A549 (cell line): ENCODE results near the gene LRRC14B. TPM values are rescaled to one million over a fixed set of nuclear protein-coding genes. Genes with fewer than 3 reads are reported as not detected.
A peak's percentile ranks its signal among the peaks of the same experiment; 100 is the strongest.

Source experiments
- ATAC-seq, 2 experiments: fragments of 200-7000 bp in 1 of 2; fragments of >200 bp in 1 of 2; cut with Nextera tagmentation in 1 of 2; cut with Tn5 transposase in 1 of 2; 3 replicates each; pipeline versions ENCODE4 v1.8.0 to v1.9.1; 2018 to 2020; ENCODE audit warnings: mild to moderate bottlenecking in 1 of 2, moderate library complexity in 1 of 2
- CTCF ChIA-PET: fragments of 300-600 bp; sonication (Branson Sonifier 250); formaldehyde crosslinking; extraction: SDS; loops from one replicate; lab custom pipeline; 2021; ENCODE audit warnings: antibody characterized with exemption, inconsistent platforms; lab: Yijun Ruan, JAX
- POLR2A ChIA-PET: fragments of 350-600 bp; formaldehyde crosslinking; extraction: SDS; loops from one replicate; lab custom pipeline; 2021; ENCODE audit warnings: antibody characterized with exemption, inconsistent platforms; lab: Yijun Ruan, JAX
- DNase-seq, 2 experiments: peaks; one replicate each; pipeline versions ENCODE4 v3.0.0 to v3.0.0-alpha.2; 2011 to 2016; ENCODE audit warnings: low read depth in 1 of 2, low spot score in 1 of 2
- FAIRE-seq: peaks from 2 replicates; lab custom pipeline; 2011; peaks lifted over from hg19 to GRCh38; lab: Jason Lieb, UNC
- H3K27ac ChIP-seq, 2 experiments: fragments of >200 bp; sonication (Bioruptor Twin); formaldehyde crosslinking; 3 replicates each; pipeline ENCODE4 v1.5.1; 2016 to 2017
- H3K4me1 ChIP-seq: fragments of >200 bp; sonication (Bioruptor Twin); formaldehyde crosslinking; 3 replicates; pipeline ENCODE4 v1.6.1; 2016
- H3K4me2 ChIP-seq: fragments of >200 bp; sonication (Bioruptor Twin); formaldehyde crosslinking; 3 replicates; pipeline ENCODE4 v1.6.1; 2016
- H3K4me3 ChIP-seq: fragments of >200 bp; sonication (Bioruptor Twin); formaldehyde crosslinking; 3 replicates; pipeline ENCODE4 v1.5.1; 2016
- H3K9me3 ChIP-seq: fragments of >200 bp; sonication (Bioruptor Twin); formaldehyde crosslinking; 3 replicates; pipeline ENCODE4 v1.6.1; 2016
- CBX2 ChIP-seq: fragments of 200-600 bp; sonication (generic); IDR thresholded peaks from 2 replicates; pipeline ENCODE4 v1.6.1; 2016; ENCODE audit warnings: low read depth, mild to moderate bottlenecking, borderline replicate concordance
- CEBPB ChIP-seq, 2 experiments: fragments of >200 bp in 1 of 2; sonication (Bioruptor Twin) in 1 of 2; formaldehyde crosslinking in 1 of 2; IDR thresholded peaks; 2 replicates each; pipeline ENCODE4 v1.6.1; 2012 to 2016
- EP300 ChIP-seq, 2 experiments: fragments of >200 bp; sonication (Bioruptor Twin); formaldehyde crosslinking; IDR thresholded peaks; 2 replicates in 1 of 2; 3 replicates in 1 of 2; pipeline ENCODE4 v1.6.1; 2016 to 2017
- FOXS1 ChIP-seq: fragments of 250-450 bp; sonication (Bioruptor Pico); IDR thresholded peaks from 2 replicates; pipeline ENCODE4 v1.5.0; 2020; ENCODE audit warnings: mild to moderate bottlenecking, moderate library complexity
- HEYL ChIP-seq: fragments of 250-450 bp; sonication (Bioruptor Pico); IDR thresholded peaks from 2 replicates; pipeline ENCODE4 v1.8.0; 2021; ENCODE audit warnings: mild to moderate bottlenecking, moderate library complexity
- HOXB5 ChIP-seq: fragments of 250-450 bp; sonication (Bioruptor Pico); IDR thresholded peaks from 2 replicates; pipeline ENCODE4 v1.5.0; 2020; ENCODE audit warnings: mild to moderate bottlenecking, moderate library complexity
- JUN ChIP-seq, 2 experiments: fragments of >200 bp; sonication (Bioruptor Twin); formaldehyde crosslinking; IDR thresholded peaks; 2 replicates in 1 of 2; 3 replicates in 1 of 2; pipeline ENCODE4 v1.6.1; 2016 to 2017
- JUNB ChIP-seq: fragments of >200 bp; sonication (Bioruptor Twin); formaldehyde crosslinking; IDR thresholded peaks from 2 replicates; pipeline ENCODE4 v1.6.1; 2016
- KDM1A ChIP-seq: fragments of 200-600 bp; sonication (generic); IDR thresholded peaks from 2 replicates; pipeline ENCODE4 v1.6.1; 2016; ENCODE audit warnings: low read depth, mild to moderate bottlenecking
- KDM5A ChIP-seq: fragments of 200-600 bp; sonication (generic); IDR thresholded peaks from 2 replicates; pipeline ENCODE4 v1.6.1; 2016; ENCODE audit warnings: antibody characterized with exemption, mild to moderate bottlenecking
- MAFK ChIP-seq: fragments of 450-650 bp; IDR thresholded peaks from 2 replicates; pipeline ENCODE4 v1.6.1; 2014; ENCODE audit not compliant: partially characterized antibody
- PHF8 ChIP-seq: fragments of 200-600 bp; sonication (generic); IDR thresholded peaks from 2 replicates; pipeline ENCODE4 v1.6.1; 2016; ENCODE audit warnings: low read depth, mild to moderate bottlenecking, antibody characterized with exemption, moderate library complexity, borderline replicate concordance
- POLR2A ChIP-seq: IDR thresholded peaks from 2 replicates; pipeline ENCODE4 v1.6.1; 2012; ENCODE audit warnings: mild to moderate bottlenecking, low read length
- RARB ChIP-seq: fragments of 250-450 bp; sonication (Bioruptor Pico); IDR thresholded peaks from 2 replicates; pipeline ENCODE4 v1.8.0; 2021; ENCODE audit warnings: mild to moderate bottlenecking, moderate library complexity
- RFX5 ChIP-seq: fragments of 450-650 bp; IDR thresholded peaks from 2 replicates; pipeline ENCODE4 v1.7.1; 2014; ENCODE audit warnings: antibody characterized with exemption, mild to moderate bottlenecking, moderate library complexity
- RNF2 ChIP-seq: fragments of 200-600 bp; sonication (generic); IDR thresholded peaks from 2 replicates; pipeline ENCODE4 v1.6.1; 2016; ENCODE audit warnings: low read depth, mild to moderate bottlenecking, antibody characterized with exemption, moderate library complexity, borderline replicate concordance
- TFCP2L1 ChIP-seq: fragments of 250-450 bp; sonication (Bioruptor Pico); IDR thresholded peaks from 2 replicates; pipeline ENCODE4 v1.5.0; 2021; ENCODE audit warnings: mild to moderate bottlenecking
- TP53 ChIP-seq: fragments of 250-450 bp; sonication (Bioruptor Pico); IDR thresholded peaks from 2 replicates; pipeline ENCODE4 v1.5.0; 2021; ENCODE audit warnings: mild to moderate bottlenecking, moderate library complexity
- ZC3H11A ChIP-seq: fragments of 450-650 bp; IDR thresholded peaks from 2 replicates; pipeline ENCODE4 v1.6.1; 2014; ENCODE audit warnings: antibody characterized with exemption, mild to moderate bottlenecking
- ZSCAN20 ChIP-seq: fragments of 250-450 bp; sonication (Bioruptor Pico); IDR thresholded peaks from 2 replicates; pipeline ENCODE4 v1.8.0; 2022; ENCODE audit warnings: mild to moderate bottlenecking, moderate library complexity
- WGBS: methylation state at CpG from one replicate; pipeline ENCODE4 v1.1.6; 2017; ENCODE audit errors: missing lambda C conversion rate; 5-methylcytosine and 5-hydroxymethylcytosine counted together
- polyA plus RNA-seq, 4 experiments: library from polyadenylated mRNA; depleted of rRNA in 3 of 4; stranded (reverse); fragments of >200 nt; fragmentation: RNase III in 1 of 4; extraction: RNeasy Plus Mini Kit Qiagen cat#74134 plus additional on column Dnase treatment in 1 of 4; gene quantifications; 2 replicates in 3 of 4; 3 replicates in 1 of 4; pipeline ENCODE4 v1.2.3, GENCODE V29; 2011 to 2017
- TF ChIP-seq, protein P1 (sequence below): fragments of >200 bp; sonication (Bioruptor Twin); formaldehyde crosslinking; IDR thresholded peaks from 3 replicates; pipeline ENCODE4 v1.6.1; 2016
- TF ChIP-seq, protein P2 (sequence below): fragments of 450-650 bp; IDR thresholded peaks from 2 replicates; pipeline ENCODE4 v1.6.1; 2014; ENCODE audit warnings: antibody characterized with exemption
- TF ChIP-seq, protein P3 (sequence below): fragments of 250-450 bp; sonication (Bioruptor Pico); IDR thresholded peaks from 2 replicates; pipeline ENCODE4 v1.5.0; 2020; ENCODE audit warnings: low read depth, mild to moderate bottlenecking, moderate library complexity
- TF ChIP-seq, protein P4 (sequence below): fragments of 200-600 bp; sonication (generic); IDR thresholded peaks from 2 replicates; pipeline ENCODE4 v1.6.1; 2016; ENCODE audit warnings: antibody characterized with exemption, mild to moderate bottlenecking, moderate library complexity
- TF ChIP-seq, protein P5 (sequence below): IDR thresholded peaks from 2 replicates; pipeline ENCODE4 v1.6.1; 2012
- TF ChIP-seq, protein P6 (sequence below): fragments of 250-450 bp; sonication (Bioruptor Pico); IDR thresholded peaks from 2 replicates; pipeline ENCODE4 v1.5.0; 2021; ENCODE audit warnings: mild to moderate bottlenecking, moderate library complexity, borderline replicate concordance
- TF ChIP-seq, protein P7 (sequence below): IDR thresholded peaks from 2 replicates; pipeline ENCODE4 v1.6.1; 2012; ENCODE audit warnings: low read depth, borderline replicate concordance

Gene LRRC14B
- polyA plus RNA-seq, 2 of the 4 experiments (the other 2 are of a cell fraction) = not detected

DNA sequence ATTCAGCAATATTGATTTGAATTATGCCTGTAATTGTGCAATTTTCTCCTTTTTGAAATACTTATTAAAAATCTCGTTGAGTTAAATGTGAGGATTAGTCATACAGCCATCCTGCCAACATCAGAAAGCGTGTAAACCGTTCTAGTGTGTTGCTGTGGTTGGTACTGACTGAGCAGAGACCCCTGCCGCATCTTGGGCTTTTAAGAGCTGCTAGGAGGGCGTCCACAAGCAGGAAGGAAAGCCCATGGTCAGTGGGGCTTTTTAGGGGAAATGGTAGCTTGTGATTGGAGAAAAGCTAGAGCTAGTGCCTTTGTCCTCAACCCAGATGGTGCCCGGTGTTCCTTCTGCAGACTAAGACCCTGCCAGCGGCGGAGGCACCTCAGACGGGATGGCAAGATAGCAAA is 28.2 kb downstream of the LRRC14B start:
- TF ChIP-seq HEYL (CRISPR knock-in tag) (no peak), CEBPB (IDR thresholded peaks at IDR 0.05) (no peak), HOXB5 (CRISPR knock-in tag) (no peak), EP300 (IDR thresholded peaks at IDR 0.05) (no peak), POLR2A (no peak), MAFK (no peak), RFX5 (no peak), ZSCAN20 (CRISPR knock-in tag) (no peak)
- TF ChIP-seq, protein P1, sequence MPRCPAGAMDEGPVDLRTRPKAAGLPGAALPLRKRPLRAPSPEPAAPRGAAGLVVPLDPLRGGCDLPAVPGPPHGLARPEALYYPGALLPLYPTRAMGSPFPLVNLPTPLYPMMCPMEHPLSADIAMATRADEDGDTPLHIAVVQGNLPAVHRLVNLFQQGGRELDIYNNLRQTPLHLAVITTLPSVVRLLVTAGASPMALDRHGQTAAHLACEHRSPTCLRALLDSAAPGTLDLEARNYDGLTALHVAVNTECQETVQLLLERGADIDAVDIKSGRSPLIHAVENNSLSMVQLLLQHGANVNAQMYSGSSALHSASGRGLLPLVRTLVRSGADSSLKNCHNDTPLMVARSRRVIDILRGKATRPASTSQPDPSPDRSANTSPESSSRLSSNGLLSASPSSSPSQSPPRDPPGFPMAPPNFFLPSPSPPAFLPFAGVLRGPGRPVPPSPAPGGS = no peak
- TF ChIP-seq, protein P2, sequence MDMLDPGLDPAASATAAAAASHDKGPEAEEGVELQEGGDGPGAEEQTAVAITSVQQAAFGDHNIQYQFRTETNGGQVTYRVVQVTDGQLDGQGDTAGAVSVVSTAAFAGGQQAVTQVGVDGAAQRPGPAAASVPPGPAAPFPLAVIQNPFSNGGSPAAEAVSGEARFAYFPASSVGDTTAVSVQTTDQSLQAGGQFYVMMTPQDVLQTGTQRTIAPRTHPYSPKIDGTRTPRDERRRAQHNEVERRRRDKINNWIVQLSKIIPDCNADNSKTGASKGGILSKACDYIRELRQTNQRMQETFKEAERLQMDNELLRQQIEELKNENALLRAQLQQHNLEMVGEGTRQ = no peak
- TF ChIP-seq, all 56 proteins: peak for 0
- H3K4me2 ChIP-seq = peak overlapping the region; percentile 81
- peak overlapping the region; percentile 36 to 85; a peak in 2 of 6 replicates for H3K27ac ChIP-seq
- ATAC-seq = no peak
- 56% methylated on average over 9 of the region's 9 CpGs for WGBS
- ChIA-PET POLR2A (interaction anchor here (2.4 kb wide), 1 partner anchor 52 kb away, joined by 11 read pairs; the partner anchor contains the start of gene PDCD6), CTCF (interaction anchor here (0.8 to 1.3 kb wide), 6 partner anchors 11 to 220 kb away, joined by 3 to 5 read pairs (median 4); no protein-coding TSS in a partner anchor)
- DNase-seq = no peak
- no peaks in the 10 kb centered on the region for H3K9me3 ChIP-seq
- H3K4me3 ChIP-seq = peak overlapping the region; percentile 99
- peaks cover 20% of the 10 kb centered on the region for H3K4me1 ChIP-seq
- FAIRE-seq = no peak

DNA sequence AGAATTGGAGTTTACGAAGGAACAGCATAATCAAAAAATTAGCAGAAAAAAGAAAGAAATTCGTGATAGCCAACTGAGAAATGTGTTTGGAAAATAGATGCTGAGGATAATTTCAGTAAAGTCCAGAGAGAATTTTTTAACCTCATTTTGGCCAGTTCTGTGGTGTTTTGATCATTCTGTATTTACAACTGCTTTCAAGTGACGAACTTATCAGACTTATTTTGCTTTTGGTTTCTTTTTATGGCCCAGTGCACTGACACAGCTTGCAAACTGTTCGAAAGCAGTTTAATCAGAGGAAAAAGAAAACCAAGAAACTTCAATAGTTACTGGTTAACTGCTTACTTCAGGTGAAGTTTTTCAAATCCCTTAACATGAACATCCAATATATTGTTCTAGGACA is 28.7 kb downstream of the LRRC14B start:
- no peak for ATAC-seq
- ChIA-PET CTCF (interaction anchor here (1.1 to 1.3 kb wide), 4 partner anchors 12 to 97 kb away, joined by 3 to 5 read pairs (median 4); no protein-coding TSS in a partner anchor), POLR2A (interaction anchor here (2.4 kb wide), 1 partner anchor 51 kb away, joined by 11 read pairs; the partner anchor contains the start of gene PDCD6)
- H3K4me3 ChIP-seq = 0 out of 3 replicates have a peak overlapping the region, but pooled peaks have one; percentile 99
- peaks cover 20% of the 10 kb centered on the region for H3K4me1 ChIP-seq
- TF ChIP-seq, protein P3, sequence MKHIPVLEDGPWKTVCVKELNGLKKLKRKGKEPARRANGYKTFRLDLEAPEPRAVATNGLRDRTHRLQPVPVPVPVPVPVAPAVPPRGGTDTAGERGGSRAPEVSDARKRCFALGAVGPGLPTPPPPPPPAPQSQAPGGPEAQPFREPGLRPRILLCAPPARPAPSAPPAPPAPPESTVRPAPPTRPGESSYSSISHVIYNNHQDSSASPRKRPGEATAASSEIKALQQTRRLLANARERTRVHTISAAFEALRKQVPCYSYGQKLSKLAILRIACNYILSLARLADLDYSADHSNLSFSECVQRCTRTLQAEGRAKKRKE (CRISPR knock-in tag) = no peak
- TF ChIP-seq TP53 = no peak
- no peak for TF ChIP-seq KDM5A
- TF ChIP-seq JUN (IDR thresholded peaks at IDR 0.05) = no peak
- no peak for TF ChIP-seq MAFK
- TF ChIP-seq ZC3H11A = no peak
- TF ChIP-seq, protein P4, sequence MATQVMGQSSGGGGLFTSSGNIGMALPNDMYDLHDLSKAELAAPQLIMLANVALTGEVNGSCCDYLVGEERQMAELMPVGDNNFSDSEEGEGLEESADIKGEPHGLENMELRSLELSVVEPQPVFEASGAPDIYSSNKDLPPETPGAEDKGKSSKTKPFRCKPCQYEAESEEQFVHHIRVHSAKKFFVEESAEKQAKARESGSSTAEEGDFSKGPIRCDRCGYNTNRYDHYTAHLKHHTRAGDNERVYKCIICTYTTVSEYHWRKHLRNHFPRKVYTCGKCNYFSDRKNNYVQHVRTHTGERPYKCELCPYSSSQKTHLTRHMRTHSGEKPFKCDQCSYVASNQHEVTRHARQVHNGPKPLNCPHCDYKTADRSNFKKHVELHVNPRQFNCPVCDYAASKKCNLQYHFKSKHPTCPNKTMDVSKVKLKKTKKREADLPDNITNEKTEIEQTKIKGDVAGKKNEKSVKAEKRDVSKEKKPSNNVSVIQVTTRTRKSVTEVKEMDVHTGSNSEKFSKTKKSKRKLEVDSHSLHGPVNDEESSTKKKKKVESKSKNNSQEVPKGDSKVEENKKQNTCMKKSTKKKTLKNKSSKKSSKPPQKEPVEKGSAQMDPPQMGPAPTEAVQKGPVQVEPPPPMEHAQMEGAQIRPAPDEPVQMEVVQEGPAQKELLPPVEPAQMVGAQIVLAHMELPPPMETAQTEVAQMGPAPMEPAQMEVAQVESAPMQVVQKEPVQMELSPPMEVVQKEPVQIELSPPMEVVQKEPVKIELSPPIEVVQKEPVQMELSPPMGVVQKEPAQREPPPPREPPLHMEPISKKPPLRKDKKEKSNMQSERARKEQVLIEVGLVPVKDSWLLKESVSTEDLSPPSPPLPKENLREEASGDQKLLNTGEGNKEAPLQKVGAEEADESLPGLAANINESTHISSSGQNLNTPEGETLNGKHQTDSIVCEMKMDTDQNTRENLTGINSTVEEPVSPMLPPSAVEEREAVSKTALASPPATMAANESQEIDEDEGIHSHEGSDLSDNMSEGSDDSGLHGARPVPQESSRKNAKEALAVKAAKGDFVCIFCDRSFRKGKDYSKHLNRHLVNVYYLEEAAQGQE = no peak
- no peak for TF ChIP-seq KDM1A
- no peak for TF ChIP-seq RNF2
- TF ChIP-seq JUNB = no peak
- TF ChIP-seq, protein P5, sequence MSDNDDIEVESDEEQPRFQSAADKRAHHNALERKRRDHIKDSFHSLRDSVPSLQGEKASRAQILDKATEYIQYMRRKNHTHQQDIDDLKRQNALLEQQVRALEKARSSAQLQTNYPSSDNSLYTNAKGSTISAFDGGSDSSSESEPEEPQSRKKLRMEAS = no peak
- TF ChIP-seq, protein P6, sequence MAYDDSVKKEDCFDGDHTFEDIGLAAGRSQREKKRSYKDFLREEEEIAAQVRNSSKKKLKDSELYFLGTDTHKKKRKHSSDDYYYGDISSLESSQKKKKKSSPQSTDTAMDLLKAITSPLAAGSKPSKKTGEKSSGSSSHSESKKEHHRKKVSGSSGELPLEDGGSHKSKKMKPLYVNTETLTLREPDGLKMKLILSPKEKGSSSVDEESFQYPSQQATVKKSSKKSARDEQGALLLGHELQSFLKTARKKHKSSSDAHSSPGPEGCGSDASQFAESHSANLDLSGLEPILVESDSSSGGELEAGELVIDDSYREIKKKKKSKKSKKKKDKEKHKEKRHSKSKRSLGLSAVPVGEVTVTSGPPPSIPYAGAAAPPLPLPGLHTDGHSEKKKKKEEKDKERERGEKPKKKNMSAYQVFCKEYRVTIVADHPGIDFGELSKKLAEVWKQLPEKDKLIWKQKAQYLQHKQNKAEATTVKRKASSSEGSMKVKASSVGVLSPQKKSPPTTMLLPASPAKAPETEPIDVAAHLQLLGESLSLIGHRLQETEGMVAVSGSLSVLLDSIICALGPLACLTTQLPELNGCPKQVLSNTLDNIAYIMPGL (CRISPR knock-in tag) = no peak
- no peak for TF ChIP-seq CBX2
- TF ChIP-seq TFCP2L1 (CRISPR knock-in tag) = no peak
- no peak for TF ChIP-seq PHF8
- TF ChIP-seq RARB (CRISPR knock-in tag) = no peak
- TF ChIP-seq FOXS1 = no peak
- TF ChIP-seq, protein P7, sequence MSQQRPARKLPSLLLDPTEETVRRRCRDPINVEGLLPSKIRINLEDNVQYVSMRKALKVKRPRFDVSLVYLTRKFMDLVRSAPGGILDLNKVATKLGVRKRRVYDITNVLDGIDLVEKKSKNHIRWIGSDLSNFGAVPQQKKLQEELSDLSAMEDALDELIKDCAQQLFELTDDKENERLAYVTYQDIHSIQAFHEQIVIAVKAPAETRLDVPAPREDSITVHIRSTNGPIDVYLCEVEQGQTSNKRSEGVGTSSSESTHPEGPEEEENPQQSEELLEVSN = no peak
- TF ChIP-seq, all 56 proteins: peak for 0
- Histone ChIP-seq H3K27ac (no peak overlapping the region), H3K9me3 (no peaks in the 10 kb centered on the region), H3K4me2 (peak overlapping the region; percentile 81)
- FAIRE-seq = no peak
- no peak for DNase-seq
- WGBS = 68% methylated on average over 4 of the region's 4 CpGs
